SK-N-SH (cell line): ENCODE results near the gene KRT74. TPM values are rescaled to one million over a fixed set of nuclear protein-coding genes. Genes with fewer than 3 reads are reported as not detected.

Source experiments
- CTCF ChIA-PET: fragments of 300-600, 350-600 bp; formaldehyde crosslinking; extraction: SDS; loops from one replicate; lab custom pipeline; 2021; lab: Yijun Ruan, JAX
- POLR2A ChIA-PET: fragments of 350-600 bp; sonication (Branson Sonifier 250); formaldehyde crosslinking; extraction: SDS; loops from one replicate; lab custom pipeline; 2020; ENCODE audit warnings: antibody characterized with exemption, inconsistent platforms; lab: Yijun Ruan, JAX
- DNase-seq: peaks from one replicate; pipeline ENCODE4 v3.0.0; 2012
- H2AFZ ChIP-seq: fragments of 200-600 bp; sonication (generic); 2 replicates; pipeline ENCODE4 v1.8.1; 2016; ENCODE audit warnings: antibody characterized with exemption, mild to moderate bottlenecking, low read depth
- H3F3A ChIP-seq: fragments of 200-600 bp; sonication (generic); replicated peaks from 2 replicates; pipeline ENCODE3; 2016; ENCODE audit warnings: antibody characterized with exemption, mild to moderate bottlenecking; ENCODE audit not compliant: insufficient read depth
- H3K27ac ChIP-seq, 2 experiments: fragments of 200-500 bp in 1 of 2; fragments of 200-600 bp in 1 of 2; sonication (Bioruptor generic) in 1 of 2; sonication (generic), shearing (Covaris generic) in 1 of 2; 2 replicates each; pipeline versions ENCODE4 v1.5.1 to v1.6.1; 2014 to 2016; ENCODE audit warnings: low read depth in 2 of 2, inconsistent platforms in 1 of 2, low read length in 1 of 2, mild to moderate bottlenecking in 1 of 2, mixed read lengths in 1 of 2
- H3K27me3 ChIP-seq: fragments of 200-600 bp; sonication (generic), shearing (Covaris generic); 2 replicates; pipeline ENCODE4 v1.6.1; 2016; ENCODE audit warnings: mixed run types; ENCODE audit not compliant: insufficient read depth
- H3K36me3 ChIP-seq, 2 experiments: fragments of 200-500 bp in 1 of 2; fragments of 200-600 bp in 1 of 2; sonication (Bioruptor generic) in 1 of 2; sonication (generic) in 1 of 2; replicated peaks in 1 of 2; 2 replicates each; pipeline versions ENCODE3 to v1.5.1; 2014 to 2016; ENCODE audit warnings: low read length in 1 of 2, mild to moderate bottlenecking in 1 of 2; ENCODE audit not compliant: insufficient read depth in 2 of 2, control insufficient read depth in 1 of 2
- H3K4me1 ChIP-seq, 2 experiments: fragments of 200-500 bp in 1 of 2; fragments of 200-600 bp in 1 of 2; sonication (Bioruptor generic) in 1 of 2; sonication (generic), shearing (Covaris generic) in 1 of 2; 2 replicates each; pipeline versions ENCODE4 v1.5.1 to v1.6.1; 2014 to 2016; ENCODE audit warnings: low read depth in 1 of 2, low read length in 1 of 2, mixed run types in 1 of 2; ENCODE audit not compliant: insufficient read depth in 2 of 2, control insufficient read depth in 1 of 2
- H3K4me2 ChIP-seq: fragments of 200-600 bp; sonication (generic), shearing (Covaris generic); 2 replicates; pipeline ENCODE4 v1.6.1; 2017; ENCODE audit warnings: mixed run types
- H3K4me3 ChIP-seq, 2 experiments: fragments of 200-500 bp in 1 of 2; fragments of 200-600 bp in 1 of 2; sonication (Bioruptor generic) in 1 of 2; sonication (generic), shearing (Covaris generic) in 1 of 2; 2 replicates each; pipeline versions ENCODE4 v1.5.1 to v1.8.1; 2014 to 2016; ENCODE audit warnings: low read depth in 2 of 2, inconsistent platforms in 1 of 2, low read length in 1 of 2, mild to moderate bottlenecking in 1 of 2, mixed read lengths in 1 of 2, moderate library complexity in 1 of 2
- H3K79me2 ChIP-seq: fragments of 200-600 bp; sonication (generic); 2 replicates; pipeline ENCODE4 v1.8.1; 2017; ENCODE audit warnings: mild to moderate bottlenecking; ENCODE audit not compliant: insufficient read depth
- H3K9ac ChIP-seq: fragments of 200-600 bp; sonication (generic); 2 replicates; pipeline ENCODE4 v1.6.1; 2017; ENCODE audit warnings: mixed run types
- H3K9me2 ChIP-seq: fragments of 200-600 bp; sonication (generic); 2 replicates; pipeline ENCODE4 v1.6.1; 2017; ENCODE audit warnings: mixed run types
- H3K9me3 ChIP-seq: fragments of 200-600 bp; sonication (generic); 2 replicates; pipeline ENCODE4 v1.6.1; 2017; ENCODE audit warnings: mixed run types, mild to moderate bottlenecking, moderate library complexity
- H4K20me1 ChIP-seq: fragments of 200-600 bp; sonication (generic); 2 replicates; pipeline ENCODE4 v1.6.1; 2017; ENCODE audit warnings: mild to moderate bottlenecking, mixed run types; ENCODE audit not compliant: insufficient read depth
- EZH2phosphoT487 ChIP-seq: fragments of 200-600 bp; sonication (generic); IDR thresholded peaks from 2 replicates; pipeline ENCODE4 v1.6.1; 2017; ENCODE audit warnings: low read depth, mixed run types, mild to moderate bottlenecking, antibody characterized with exemption, moderate library complexity, borderline replicate concordance
- FOSL2 ChIP-seq: IDR thresholded peaks from 2 replicates; pipeline ENCODE4 v1.4.0; 2012; ENCODE audit warnings: low read depth, mild to moderate bottlenecking, moderate library complexity, borderline replicate concordance
- FOXJ3 ChIP-seq: sonication (generic); formaldehyde crosslinking; IDR thresholded peaks from 2 replicates; pipeline ENCODE4 v1.5.1; 2020; ENCODE audit warnings: mild to moderate bottlenecking, missing genetic modification reagents
- GATA2 ChIP-seq: sonication (generic); formaldehyde crosslinking; IDR thresholded peaks from 2 replicates; pipeline ENCODE4 v1.5.0; 2020; ENCODE audit warnings: mild to moderate bottlenecking, missing genetic modification reagents
- MXI1 ChIP-seq: IDR thresholded peaks from 2 replicates; pipeline ENCODE4 v1.6.1; 2012; ENCODE audit warnings: mild to moderate bottlenecking, low read depth, low read length, improper control_type of control experiment
- RFX5 ChIP-seq: IDR thresholded peaks from 2 replicates; pipeline ENCODE4 v1.6.1; 2012; ENCODE audit warnings: mild to moderate bottlenecking, improper control_type of control experiment, low read length
- SIN3A ChIP-seq: IDR thresholded peaks from 2 replicates; pipeline ENCODE4 v1.6.1; 2012; ENCODE audit warnings: low read depth, mild to moderate bottlenecking, low read length, moderate library complexity, borderline replicate concordance
- TAF1 ChIP-seq: IDR thresholded peaks from 2 replicates; pipeline ENCODE4 v1.6.1; 2012; ENCODE audit warnings: low read depth, mild to moderate bottlenecking, low read length, moderate library complexity, borderline replicate concordance
- TEAD4 ChIP-seq: IDR thresholded peaks from 2 replicates; pipeline ENCODE4 v1.4.0; 2012; ENCODE audit warnings: mild to moderate bottlenecking, borderline replicate concordance; ENCODE audit not compliant: insufficient read depth
- WGBS: methylation state at CpG from one replicate; pipeline ENCODE4 v1.1.6; 2017; ENCODE audit warnings: low lambda C conversion rate; 5-methylcytosine and 5-hydroxymethylcytosine counted together
- polyA plus RNA-seq, 3 experiments: library from polyadenylated mRNA; depleted of rRNA; stranded (reverse); fragments of >200 nt; gene quantifications; 2 replicates each; pipeline ENCODE4 v1.2.3, GENCODE V29; 2012
- TF ChIP-seq, protein P1 (sequence below): fragments of 150-350 bp; IDR thresholded peaks from 2 replicates; pipeline ENCODE4 v1.6.1; 2017; ENCODE audit warnings: antibody characterized with exemption, low read length, low read depth, borderline replicate concordance
- TF ChIP-seq, protein P2 (sequence below): fragments of 200-600 bp; sonication (generic); IDR thresholded peaks from 2 replicates; pipeline ENCODE4 v1.6.1; 2017; ENCODE audit warnings: antibody characterized with exemption, mild to moderate bottlenecking, moderate library complexity
- TF ChIP-seq, protein P3 (sequence below): IDR thresholded peaks from 2 replicates; pipeline ENCODE4; 2012
- TF ChIP-seq, protein P4 (sequence below): fragments of 150-350 bp; IDR thresholded peaks from 2 replicates; pipeline ENCODE4 v1.6.1; 2016; ENCODE audit warnings: mild to moderate bottlenecking, low read depth, low read length
- TF ChIP-seq, protein P5 (sequence below): IDR thresholded peaks from 2 replicates; pipeline ENCODE4 v1.4.0; 2012; ENCODE audit warnings: low read depth, borderline replicate concordance
- TF ChIP-seq, protein P6 (sequence below): IDR thresholded peaks from 2 replicates; pipeline ENCODE4 v1.6.1; 2012; ENCODE audit warnings: mild to moderate bottlenecking, low read depth, low read length, moderate library complexity

KRT74 gene
- polyA plus RNA-seq, 1 of the 3 experiments (the other 2 are of a cell fraction) = not detected

DNA sequence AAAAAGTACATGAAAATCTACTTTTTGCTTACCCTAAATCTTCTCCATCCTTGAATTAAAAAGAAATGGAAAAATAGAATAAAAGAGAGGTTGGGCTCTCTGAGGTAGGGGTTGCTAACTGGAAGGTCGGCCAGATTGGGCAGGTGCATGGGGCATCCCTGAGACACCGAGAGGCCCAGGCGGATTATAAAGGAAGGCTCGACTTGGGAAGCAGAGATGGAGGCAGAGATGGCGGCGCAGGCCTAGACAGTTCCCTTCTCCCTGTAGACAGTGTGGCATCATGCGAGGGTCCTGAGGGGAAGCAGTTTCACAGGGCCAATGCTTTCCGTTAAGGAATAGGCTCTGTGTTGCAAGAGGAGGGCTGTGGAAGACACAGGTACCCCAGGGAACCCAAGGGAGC, 3.7 kb upstream of the KRT74 start:
- no peak for DNase-seq
- Histone ChIP-seq H3K79me2 (no peaks in the 10 kb centered on the region), H3K27ac (no peak overlapping the region)
- TF ChIP-seq, protein P1, sequence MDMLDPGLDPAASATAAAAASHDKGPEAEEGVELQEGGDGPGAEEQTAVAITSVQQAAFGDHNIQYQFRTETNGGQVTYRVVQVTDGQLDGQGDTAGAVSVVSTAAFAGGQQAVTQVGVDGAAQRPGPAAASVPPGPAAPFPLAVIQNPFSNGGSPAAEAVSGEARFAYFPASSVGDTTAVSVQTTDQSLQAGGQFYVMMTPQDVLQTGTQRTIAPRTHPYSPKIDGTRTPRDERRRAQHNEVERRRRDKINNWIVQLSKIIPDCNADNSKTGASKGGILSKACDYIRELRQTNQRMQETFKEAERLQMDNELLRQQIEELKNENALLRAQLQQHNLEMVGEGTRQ = no peak
- TF ChIP-seq, protein P2, sequence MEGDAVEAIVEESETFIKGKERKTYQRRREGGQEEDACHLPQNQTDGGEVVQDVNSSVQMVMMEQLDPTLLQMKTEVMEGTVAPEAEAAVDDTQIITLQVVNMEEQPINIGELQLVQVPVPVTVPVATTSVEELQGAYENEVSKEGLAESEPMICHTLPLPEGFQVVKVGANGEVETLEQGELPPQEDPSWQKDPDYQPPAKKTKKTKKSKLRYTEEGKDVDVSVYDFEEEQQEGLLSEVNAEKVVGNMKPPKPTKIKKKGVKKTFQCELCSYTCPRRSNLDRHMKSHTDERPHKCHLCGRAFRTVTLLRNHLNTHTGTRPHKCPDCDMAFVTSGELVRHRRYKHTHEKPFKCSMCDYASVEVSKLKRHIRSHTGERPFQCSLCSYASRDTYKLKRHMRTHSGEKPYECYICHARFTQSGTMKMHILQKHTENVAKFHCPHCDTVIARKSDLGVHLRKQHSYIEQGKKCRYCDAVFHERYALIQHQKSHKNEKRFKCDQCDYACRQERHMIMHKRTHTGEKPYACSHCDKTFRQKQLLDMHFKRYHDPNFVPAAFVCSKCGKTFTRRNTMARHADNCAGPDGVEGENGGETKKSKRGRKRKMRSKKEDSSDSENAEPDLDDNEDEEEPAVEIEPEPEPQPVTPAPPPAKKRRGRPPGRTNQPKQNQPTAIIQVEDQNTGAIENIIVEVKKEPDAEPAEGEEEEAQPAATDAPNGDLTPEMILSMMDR = no peak
- TF ChIP-seq MXI1 (no peak), TEAD4 (no peak)
- TF ChIP-seq, protein P3, sequence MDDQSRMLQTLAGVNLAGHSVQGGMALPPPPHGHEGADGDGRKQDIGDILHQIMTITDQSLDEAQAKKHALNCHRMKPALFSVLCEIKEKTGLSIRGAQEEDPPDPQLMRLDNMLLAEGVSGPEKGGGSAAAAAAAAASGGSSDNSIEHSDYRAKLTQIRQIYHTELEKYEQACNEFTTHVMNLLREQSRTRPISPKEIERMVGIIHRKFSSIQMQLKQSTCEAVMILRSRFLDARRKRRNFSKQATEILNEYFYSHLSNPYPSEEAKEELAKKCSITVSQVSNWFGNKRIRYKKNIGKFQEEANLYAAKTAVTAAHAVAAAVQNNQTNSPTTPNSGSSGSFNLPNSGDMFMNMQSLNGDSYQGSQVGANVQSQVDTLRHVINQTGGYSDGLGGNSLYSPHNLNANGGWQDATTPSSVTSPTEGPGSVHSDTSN = no peak
- TF ChIP-seq, all 33 proteins: peak for 0
- ChIA-PET CTCF (no interaction called here), POLR2A (no interaction called here)
- no peak overlapping the region for H3K9ac ChIP-seq
- no peak overlapping the region for H3K4me3 ChIP-seq
- no peaks in the 10 kb centered on the region for H4K20me1 ChIP-seq
- peaks cover 72% of the 10 kb centered on the region for H3K27me3 ChIP-seq
- H3K9me3 ChIP-seq = no peaks in the 10 kb centered on the region
- no peaks in the 10 kb centered on the region for H3K36me3 ChIP-seq
- H3K4me1 ChIP-seq = no peaks in the 10 kb centered on the region
- no peaks in the 10 kb centered on the region for H3K9me2 ChIP-seq
- no peak overlapping the region for H3K4me2 ChIP-seq
- no peaks in the 10 kb centered on the region for H3F3A ChIP-seq
- H2AFZ ChIP-seq = no peak overlapping the region
- WGBS = 42% methylated on average over 8 of the region's 8 CpGs

DNA sequence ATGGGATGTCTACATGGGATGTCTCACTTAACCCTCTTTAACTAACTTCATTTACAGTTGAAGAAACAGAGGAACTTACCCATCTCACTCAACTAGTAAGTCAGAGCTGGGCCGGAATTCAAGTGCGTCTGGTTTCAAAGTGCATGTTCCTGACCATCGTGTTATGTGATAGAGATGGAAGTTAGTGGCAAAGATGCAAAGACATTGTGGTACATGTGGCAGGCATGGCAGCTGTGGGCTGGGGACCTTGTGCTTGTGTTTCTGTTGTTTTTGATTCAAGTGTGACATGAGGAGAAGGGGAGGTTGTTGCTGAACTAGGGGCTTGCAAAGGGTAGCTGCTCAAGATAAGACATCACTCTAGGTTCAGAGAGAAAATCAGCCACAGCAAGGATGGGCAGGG, 2.3 kb upstream of the KRT74 start:
- no peaks in the 10 kb centered on the region for H3K9me2 ChIP-seq
- H3K9ac ChIP-seq = no peak overlapping the region
- WGBS = 58% methylated on average over 3 of the region's 3 CpGs
- ChIA-PET POLR2A (no interaction called here), CTCF (interaction anchor here (0.9 kb wide), 1 partner anchor 304 kb away, joined by 4 read pairs; no protein-coding TSS in a partner anchor)
- H2AFZ ChIP-seq = no peak overlapping the region
- no peak overlapping the region for H3K4me3 ChIP-seq
- no peak overlapping the region for H3K27ac ChIP-seq
- H4K20me1 ChIP-seq = no peaks in the 10 kb centered on the region
- H3K27me3 ChIP-seq = peaks cover 72% of the 10 kb centered on the region
- H3K4me1 ChIP-seq = no peaks in the 10 kb centered on the region
- no peaks in the 10 kb centered on the region for H3F3A ChIP-seq
- no peaks in the 10 kb centered on the region for H3K36me3 ChIP-seq
- no peak overlapping the region for H3K4me2 ChIP-seq
- no peaks in the 10 kb centered on the region for H3K9me3 ChIP-seq
- no peak for DNase-seq
- H3K79me2 ChIP-seq = no peaks in the 10 kb centered on the region
- TF ChIP-seq, protein P4, sequence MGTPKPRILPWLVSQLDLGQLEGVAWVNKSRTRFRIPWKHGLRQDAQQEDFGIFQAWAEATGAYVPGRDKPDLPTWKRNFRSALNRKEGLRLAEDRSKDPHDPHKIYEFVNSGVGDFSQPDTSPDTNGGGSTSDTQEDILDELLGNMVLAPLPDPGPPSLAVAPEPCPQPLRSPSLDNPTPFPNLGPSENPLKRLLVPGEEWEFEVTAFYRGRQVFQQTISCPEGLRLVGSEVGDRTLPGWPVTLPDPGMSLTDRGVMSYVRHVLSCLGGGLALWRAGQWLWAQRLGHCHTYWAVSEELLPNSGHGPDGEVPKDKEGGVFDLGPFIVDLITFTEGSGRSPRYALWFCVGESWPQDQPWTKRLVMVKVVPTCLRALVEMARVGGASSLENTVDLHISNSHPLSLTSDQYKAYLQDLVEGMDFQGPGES = no peak
- TF ChIP-seq, protein P5, sequence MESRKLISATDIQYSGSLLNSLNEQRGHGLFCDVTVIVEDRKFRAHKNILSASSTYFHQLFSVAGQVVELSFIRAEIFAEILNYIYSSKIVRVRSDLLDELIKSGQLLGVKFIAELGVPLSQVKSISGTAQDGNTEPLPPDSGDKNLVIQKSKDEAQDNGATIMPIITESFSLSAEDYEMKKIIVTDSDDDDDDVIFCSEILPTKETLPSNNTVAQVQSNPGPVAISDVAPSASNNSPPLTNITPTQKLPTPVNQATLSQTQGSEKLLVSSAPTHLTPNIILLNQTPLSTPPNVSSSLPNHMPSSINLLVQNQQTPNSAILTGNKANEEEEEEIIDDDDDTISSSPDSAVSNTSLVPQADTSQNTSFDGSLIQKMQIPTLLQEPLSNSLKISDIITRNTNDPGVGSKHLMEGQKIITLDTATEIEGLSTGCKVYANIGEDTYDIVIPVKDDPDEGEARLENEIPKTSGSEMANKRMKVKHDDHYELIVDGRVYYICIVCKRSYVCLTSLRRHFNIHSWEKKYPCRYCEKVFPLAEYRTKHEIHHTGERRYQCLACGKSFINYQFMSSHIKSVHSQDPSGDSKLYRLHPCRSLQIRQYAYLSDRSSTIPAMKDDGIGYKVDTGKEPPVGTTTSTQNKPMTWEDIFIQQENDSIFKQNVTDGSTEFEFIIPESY = no peak
- TF ChIP-seq GATA2 (CRISPR knock-in tag) = no peak
- TF ChIP-seq EZH2phosphoT487 = no peak
- no peak for TF ChIP-seq TAF1
- TF ChIP-seq FOXJ3 (CRISPR knock-in tag) = no peak
- no peak for TF ChIP-seq FOSL2
- TF ChIP-seq RFX5 = no peak
- no peak for TF ChIP-seq MXI1
- no peak for TF ChIP-seq SIN3A
- TF ChIP-seq, protein P6, sequence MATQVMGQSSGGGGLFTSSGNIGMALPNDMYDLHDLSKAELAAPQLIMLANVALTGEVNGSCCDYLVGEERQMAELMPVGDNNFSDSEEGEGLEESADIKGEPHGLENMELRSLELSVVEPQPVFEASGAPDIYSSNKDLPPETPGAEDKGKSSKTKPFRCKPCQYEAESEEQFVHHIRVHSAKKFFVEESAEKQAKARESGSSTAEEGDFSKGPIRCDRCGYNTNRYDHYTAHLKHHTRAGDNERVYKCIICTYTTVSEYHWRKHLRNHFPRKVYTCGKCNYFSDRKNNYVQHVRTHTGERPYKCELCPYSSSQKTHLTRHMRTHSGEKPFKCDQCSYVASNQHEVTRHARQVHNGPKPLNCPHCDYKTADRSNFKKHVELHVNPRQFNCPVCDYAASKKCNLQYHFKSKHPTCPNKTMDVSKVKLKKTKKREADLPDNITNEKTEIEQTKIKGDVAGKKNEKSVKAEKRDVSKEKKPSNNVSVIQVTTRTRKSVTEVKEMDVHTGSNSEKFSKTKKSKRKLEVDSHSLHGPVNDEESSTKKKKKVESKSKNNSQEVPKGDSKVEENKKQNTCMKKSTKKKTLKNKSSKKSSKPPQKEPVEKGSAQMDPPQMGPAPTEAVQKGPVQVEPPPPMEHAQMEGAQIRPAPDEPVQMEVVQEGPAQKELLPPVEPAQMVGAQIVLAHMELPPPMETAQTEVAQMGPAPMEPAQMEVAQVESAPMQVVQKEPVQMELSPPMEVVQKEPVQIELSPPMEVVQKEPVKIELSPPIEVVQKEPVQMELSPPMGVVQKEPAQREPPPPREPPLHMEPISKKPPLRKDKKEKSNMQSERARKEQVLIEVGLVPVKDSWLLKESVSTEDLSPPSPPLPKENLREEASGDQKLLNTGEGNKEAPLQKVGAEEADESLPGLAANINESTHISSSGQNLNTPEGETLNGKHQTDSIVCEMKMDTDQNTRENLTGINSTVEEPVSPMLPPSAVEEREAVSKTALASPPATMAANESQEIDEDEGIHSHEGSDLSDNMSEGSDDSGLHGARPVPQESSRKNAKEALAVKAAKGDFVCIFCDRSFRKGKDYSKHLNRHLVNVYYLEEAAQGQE = no peak
